ENCODE measurements around the gene COL19A1. TPM values are rescaled to one million over a fixed set of nuclear protein-coding genes. Genes with fewer than 3 reads are reported as not detected.

COL19A1 gene
- total RNA-seq, 2 donors from 2014 or later: 0.14 to 0.45 TPM

DNA sequence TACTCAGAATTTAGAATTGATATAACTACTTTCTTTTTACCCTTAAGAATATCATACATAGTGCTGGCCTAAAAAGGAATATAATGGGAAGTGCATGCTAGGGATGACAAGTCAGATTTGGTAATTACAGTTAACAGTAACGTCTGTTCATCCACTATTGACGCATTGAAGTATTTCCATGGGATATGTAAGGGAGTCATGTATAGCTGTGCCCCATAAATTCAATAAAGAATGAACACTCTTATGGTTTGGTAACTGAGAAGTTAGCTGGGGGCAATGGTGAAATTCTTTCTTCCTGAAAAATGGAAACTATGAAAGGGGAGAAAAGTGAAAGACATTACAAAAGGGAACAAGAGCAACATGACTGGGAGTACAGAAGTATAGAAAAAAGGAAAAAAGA, 2.6 kb upstream of the COL19A1 start:
- H3K4me1 ChIP-seq (replicated peaks): no peaks in the 10 kb centered on the region
- H3K36me3 ChIP-seq: no peaks in the 10 kb centered on the region
- H3K9me3 ChIP-seq: no peaks in the 10 kb centered on the region
- no peak overlapping the region for H3K4me3 ChIP-seq
- H3K27me3 ChIP-seq (replicated peaks; ENCODE audit: insufficient read depth): no peaks in the 10 kb centered on the region
- no peak overlapping the region for H3K27ac ChIP-seq
- intact Hi-C loops (cut with DNase I): no loop called here
- 97% methylated on average over 2 of the region's 2 CpGs for WGBS
- no peak for DNase-seq (ENCODE audit: low spot score)
- TF ChIP-seq POLR2AphosphoS5 (IDR thresholded peaks at IDR 0.05) (no peak), POLR2A (IDR thresholded peaks at IDR 0.05) (no peak)
- TF ChIP-seq, protein P1, sequence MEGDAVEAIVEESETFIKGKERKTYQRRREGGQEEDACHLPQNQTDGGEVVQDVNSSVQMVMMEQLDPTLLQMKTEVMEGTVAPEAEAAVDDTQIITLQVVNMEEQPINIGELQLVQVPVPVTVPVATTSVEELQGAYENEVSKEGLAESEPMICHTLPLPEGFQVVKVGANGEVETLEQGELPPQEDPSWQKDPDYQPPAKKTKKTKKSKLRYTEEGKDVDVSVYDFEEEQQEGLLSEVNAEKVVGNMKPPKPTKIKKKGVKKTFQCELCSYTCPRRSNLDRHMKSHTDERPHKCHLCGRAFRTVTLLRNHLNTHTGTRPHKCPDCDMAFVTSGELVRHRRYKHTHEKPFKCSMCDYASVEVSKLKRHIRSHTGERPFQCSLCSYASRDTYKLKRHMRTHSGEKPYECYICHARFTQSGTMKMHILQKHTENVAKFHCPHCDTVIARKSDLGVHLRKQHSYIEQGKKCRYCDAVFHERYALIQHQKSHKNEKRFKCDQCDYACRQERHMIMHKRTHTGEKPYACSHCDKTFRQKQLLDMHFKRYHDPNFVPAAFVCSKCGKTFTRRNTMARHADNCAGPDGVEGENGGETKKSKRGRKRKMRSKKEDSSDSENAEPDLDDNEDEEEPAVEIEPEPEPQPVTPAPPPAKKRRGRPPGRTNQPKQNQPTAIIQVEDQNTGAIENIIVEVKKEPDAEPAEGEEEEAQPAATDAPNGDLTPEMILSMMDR (IDR thresholded peaks at IDR 0.05): no peak

DNA sequence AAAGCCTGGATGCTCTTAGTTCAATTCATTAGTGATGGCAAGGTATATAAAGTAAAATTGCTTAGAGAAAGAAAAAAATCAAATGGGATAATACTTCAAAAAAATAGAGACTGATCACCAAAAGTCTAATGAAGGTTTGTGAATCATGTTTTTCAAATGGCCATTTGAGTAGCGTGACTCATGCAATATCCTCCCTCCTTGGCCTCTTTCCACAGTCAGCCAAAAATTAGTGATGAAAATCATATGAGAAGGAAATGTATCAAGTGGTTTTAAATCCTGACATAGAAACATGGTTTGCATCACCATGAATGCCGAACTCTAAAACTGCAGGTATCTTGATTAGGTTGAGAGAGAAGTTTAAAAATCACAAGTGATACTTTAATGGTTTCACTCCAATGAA, 1.2 kb upstream of the COL19A1 start:
- Histone ChIP-seq H3K4me3 (no peak overlapping the region), H3K36me3 (no peaks in the 10 kb centered on the region), H3K27me3 (replicated peaks; ENCODE audit: insufficient read depth) (no peaks in the 10 kb centered on the region), H3K4me1 (replicated peaks) (no peaks in the 10 kb centered on the region), H3K27ac (no peak overlapping the region), H3K9me3 (no peaks in the 10 kb centered on the region)
- DNase-seq (ENCODE audit: low spot score): no peak
- intact Hi-C loops (cut with DNase I): no loop called here
- 84% methylated on average over 2 of the region's 2 CpGs for WGBS
- no peak for TF ChIP-seq POLR2AphosphoS5 (IDR thresholded peaks at IDR 0.05)
- TF ChIP-seq, protein P1 (IDR thresholded peaks at IDR 0.05): no peak
- TF ChIP-seq POLR2A (IDR thresholded peaks at IDR 0.05): no peak

DNA sequence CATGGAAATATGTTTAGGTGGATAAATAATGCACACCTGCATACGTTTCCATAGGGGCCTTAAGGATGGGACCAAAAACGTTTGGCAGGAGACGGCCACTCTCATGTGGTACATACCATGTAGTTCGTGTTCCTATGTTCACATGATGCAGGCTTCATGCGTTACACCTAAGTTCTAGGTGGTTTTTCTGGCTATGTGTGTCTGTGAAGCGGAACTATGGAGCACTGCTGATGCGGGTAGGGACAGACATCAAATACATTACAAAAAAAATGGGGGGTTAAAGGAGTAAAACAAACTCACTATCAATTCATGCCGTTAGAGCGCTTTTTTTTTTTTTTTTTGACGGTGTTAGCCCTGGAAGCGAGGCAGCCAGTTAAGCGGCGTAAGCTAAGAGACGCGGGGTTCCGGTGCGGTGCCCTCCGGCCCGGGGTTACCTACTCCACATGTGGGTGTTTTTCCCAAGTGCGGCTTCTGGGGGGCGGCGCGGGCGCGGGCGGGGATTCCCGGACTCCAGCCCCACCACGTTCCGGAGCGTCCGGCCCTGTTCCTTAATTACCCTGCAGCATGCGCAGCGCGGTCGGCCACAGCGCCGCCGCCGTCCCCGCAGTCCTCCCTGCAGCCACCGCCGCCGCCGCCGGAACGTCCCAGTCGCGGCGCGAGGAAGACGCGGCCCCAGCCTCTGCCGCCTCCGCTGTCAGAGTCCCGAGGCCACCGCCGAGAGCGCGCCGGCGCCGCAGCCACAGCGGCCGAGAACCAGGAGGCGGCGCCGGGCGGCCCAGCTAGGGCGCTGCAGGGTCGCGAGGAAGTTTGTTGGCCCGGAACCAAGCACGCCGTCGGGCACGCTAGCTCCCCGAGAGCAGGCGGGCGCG, 648 bp downstream of the COL19A1 start:
- peak; percentile 22 for DNase-seq (ENCODE audit: low spot score)
- H3K27ac ChIP-seq: peak overlapping the region; percentile 11 to 34
- WGBS: under 1% methylated on average over 70 of the region's 80 CpGs
- H3K4me1 ChIP-seq (replicated peaks): no peaks in the 10 kb centered on the region
- intact Hi-C loops (cut with DNase I): no loop called here
- TF ChIP-seq, protein P1 (IDR thresholded peaks at IDR 0.05): peak in 1 of 4 experiments; percentile 20
- TF ChIP-seq POLR2AphosphoS5 (IDR thresholded peaks at IDR 0.05): no peak
- no peaks in the 10 kb centered on the region for H3K9me3 ChIP-seq
- no peaks in the 10 kb centered on the region for H3K36me3 ChIP-seq
- peak overlapping the region; percentile 42 to 43 for H3K4me3 ChIP-seq
- no peaks in the 10 kb centered on the region for H3K27me3 ChIP-seq (replicated peaks; ENCODE audit: insufficient read depth)

DNA sequence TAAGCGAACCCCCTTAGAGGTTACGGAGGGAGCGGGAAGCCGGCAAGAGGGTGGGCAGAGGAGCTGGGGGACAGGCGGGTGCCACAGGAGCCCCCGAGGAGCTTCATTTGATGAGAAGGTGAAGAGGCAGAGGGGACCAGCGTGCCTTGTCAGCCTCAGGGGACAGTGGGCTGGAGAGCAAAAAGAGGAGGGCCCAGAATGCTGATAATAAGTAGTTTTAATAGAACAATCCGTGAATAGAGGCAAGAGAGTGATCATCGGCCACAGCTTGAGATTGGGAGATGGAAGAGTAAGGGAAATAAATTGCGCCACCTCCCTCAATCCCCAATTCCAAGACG, 1.3 kb downstream of the COL19A1 start:
- H3K27me3 ChIP-seq (replicated peaks; ENCODE audit: insufficient read depth): no peaks in the 10 kb centered on the region
- WGBS: 10% methylated on average over 11 of the region's 11 CpGs
- no peaks in the 10 kb centered on the region for H3K36me3 ChIP-seq
- no peak for TF ChIP-seq POLR2AphosphoS5 (IDR thresholded peaks at IDR 0.05)
- TF ChIP-seq, protein P1 (IDR thresholded peaks at IDR 0.05): no peak
- no peak for TF ChIP-seq POLR2A (IDR thresholded peaks at IDR 0.05)
- DNase-seq (ENCODE audit: low spot score): no peak
- no peaks in the 10 kb centered on the region for H3K9me3 ChIP-seq
- peak overlapping the region; percentile 42 to 43 for H3K4me3 ChIP-seq
- intact Hi-C loops (cut with DNase I): no loop called here
- no peaks in the 10 kb centered on the region for H3K4me1 ChIP-seq (replicated peaks)
- H3K27ac ChIP-seq: peak overlapping the region in 1 of 2 donors; percentile 34

DNA sequence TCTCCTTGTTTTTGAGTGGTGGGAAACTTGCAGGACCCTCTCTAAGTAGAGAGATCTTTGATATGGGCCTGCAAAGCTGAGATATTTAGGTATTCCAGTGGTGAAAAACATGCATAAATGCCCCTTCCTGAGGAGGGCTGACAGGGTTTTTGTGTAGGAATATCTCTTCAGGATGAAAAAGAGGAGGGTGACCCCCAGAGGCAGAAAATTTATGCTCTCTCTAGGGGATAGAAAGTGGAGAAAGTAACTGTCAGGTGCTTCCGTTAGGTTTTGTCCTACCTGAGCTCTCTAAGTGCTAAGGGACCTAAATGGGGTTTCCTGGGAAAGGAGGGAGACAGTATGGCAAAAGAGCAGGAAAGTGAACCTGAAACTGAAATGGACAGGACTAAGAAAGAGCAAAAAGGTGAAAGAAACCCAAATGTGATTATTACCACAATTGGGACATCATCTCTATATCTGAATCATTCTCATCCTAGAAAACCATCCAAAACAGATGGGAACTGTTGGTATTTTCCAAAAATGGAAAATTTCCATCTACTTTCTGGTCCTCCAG, 2.0 kb downstream of the COL19A1 start:
- no peaks in the 10 kb centered on the region for H3K4me1 ChIP-seq (replicated peaks)
- intact Hi-C loops (cut with DNase I): no loop called here
- H3K9me3 ChIP-seq: no peaks in the 10 kb centered on the region
- TF ChIP-seq, protein P1 (IDR thresholded peaks at IDR 0.05): no peak
- TF ChIP-seq POLR2A (IDR thresholded peaks at IDR 0.05) (no peak), POLR2AphosphoS5 (IDR thresholded peaks at IDR 0.05) (no peak)
- H3K27me3 ChIP-seq (replicated peaks; ENCODE audit: insufficient read depth): no peaks in the 10 kb centered on the region
- no peak for DNase-seq (ENCODE audit: low spot score)
- WGBS: 96% methylated on average over 1 of the region's 1 CpG
- H3K4me3 ChIP-seq: no peak overlapping the region
- no peak overlapping the region for H3K27ac ChIP-seq
- no peaks in the 10 kb centered on the region for H3K36me3 ChIP-seq

Data from prostate gland (tissue), 2 donors.